SK-N-SH treated with all-trans-retinoic acid at 6 μM for 48 hours (cell line): ENCODE data around the gene ZKSCAN5.

Experiments
- BACH2 ChIP-seq: fragments of 250-450 bp; sonication (Bioruptor Pico); IDR thresholded peaks from 2 replicates; pipeline ENCODE4 v1.9.0; 2021; ENCODE audit warnings: mild to moderate bottlenecking, borderline replicate concordance
- CSRNP3 ChIP-seq: fragments of 250-450 bp; sonication (Bioruptor Pico); IDR thresholded peaks from 2 replicates; pipeline ENCODE4 v1.5.1; 2021; ENCODE audit warnings: mild to moderate bottlenecking, moderate library complexity
- GLIS3 ChIP-seq: fragments of 250-450 bp; sonication (Bioruptor Pico); IDR thresholded peaks from 2 replicates; pipeline ENCODE4 v1.5.0; 2020; ENCODE audit warnings: mild to moderate bottlenecking, moderate library complexity
- ISL1 ChIP-seq: fragments of 250-450 bp; sonication (Bioruptor Pico); IDR thresholded peaks from 2 replicates; pipeline ENCODE4 v2.1.2; 2022; ENCODE audit warnings: mild to moderate bottlenecking, moderate library complexity
- TCF4 ChIP-seq: fragments of 250-450 bp; sonication (Bioruptor Pico); IDR thresholded peaks from 2 replicates; pipeline ENCODE4 v1.8.0; 2021; ENCODE audit warnings: mild to moderate bottlenecking, moderate library complexity, borderline replicate concordance
- ZNF8 ChIP-seq: fragments of 450-650 bp; formaldehyde crosslinking; IDR thresholded peaks from 2 replicates; pipeline ENCODE4 v1.5.0; 2020; ENCODE audit warnings: mild to moderate bottlenecking, moderate library complexity
- TF ChIP-seq, protein P1 (sequence below): fragments of 250-450 bp; sonication (Bioruptor Pico); IDR thresholded peaks from 2 replicates; pipeline ENCODE4 v1.8.0; 2021; ENCODE audit warnings: low read depth, mild to moderate bottlenecking, moderate library complexity, borderline replicate concordance

DNA sequence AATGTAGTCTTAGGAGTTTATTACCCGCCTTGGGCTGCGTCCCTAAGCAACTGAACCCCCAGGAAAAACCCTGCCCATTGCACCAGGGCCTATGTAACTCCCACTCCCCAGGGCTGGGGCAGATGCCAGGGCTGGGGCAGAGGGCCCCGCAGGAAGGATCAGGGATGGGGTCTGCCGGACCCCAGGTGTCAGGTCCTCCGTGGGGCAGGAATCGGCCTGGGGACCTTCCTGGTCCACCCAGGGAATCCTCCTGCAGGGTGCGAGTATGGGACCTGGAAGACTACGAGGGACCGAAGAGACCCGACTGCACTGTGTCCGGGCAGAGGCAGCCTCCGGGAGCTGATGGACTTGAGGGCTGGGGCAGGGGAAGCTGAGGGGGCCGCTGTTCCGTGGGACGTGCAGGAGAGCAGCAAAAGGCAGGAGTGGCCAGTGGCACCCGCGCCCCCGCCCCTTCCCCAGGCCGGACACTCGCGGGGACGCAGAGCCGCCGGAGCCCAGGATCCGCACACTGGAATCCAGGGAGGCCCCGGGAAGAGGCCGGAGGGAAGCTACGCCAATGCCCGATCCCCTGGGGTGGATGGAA, 36.0 kb upstream of the ZKSCAN5 start:
- TF ChIP-seq TCF4 (CRISPR knock-in tag): no peak
- TF ChIP-seq GLIS3: no peak
- no peak for TF ChIP-seq ISL1 (CRISPR knock-in tag)
- no peak for TF ChIP-seq BACH2
- no peak for TF ChIP-seq CSRNP3 (CRISPR knock-in tag)
- no peak for TF ChIP-seq ZNF8
- TF ChIP-seq, protein P1, sequence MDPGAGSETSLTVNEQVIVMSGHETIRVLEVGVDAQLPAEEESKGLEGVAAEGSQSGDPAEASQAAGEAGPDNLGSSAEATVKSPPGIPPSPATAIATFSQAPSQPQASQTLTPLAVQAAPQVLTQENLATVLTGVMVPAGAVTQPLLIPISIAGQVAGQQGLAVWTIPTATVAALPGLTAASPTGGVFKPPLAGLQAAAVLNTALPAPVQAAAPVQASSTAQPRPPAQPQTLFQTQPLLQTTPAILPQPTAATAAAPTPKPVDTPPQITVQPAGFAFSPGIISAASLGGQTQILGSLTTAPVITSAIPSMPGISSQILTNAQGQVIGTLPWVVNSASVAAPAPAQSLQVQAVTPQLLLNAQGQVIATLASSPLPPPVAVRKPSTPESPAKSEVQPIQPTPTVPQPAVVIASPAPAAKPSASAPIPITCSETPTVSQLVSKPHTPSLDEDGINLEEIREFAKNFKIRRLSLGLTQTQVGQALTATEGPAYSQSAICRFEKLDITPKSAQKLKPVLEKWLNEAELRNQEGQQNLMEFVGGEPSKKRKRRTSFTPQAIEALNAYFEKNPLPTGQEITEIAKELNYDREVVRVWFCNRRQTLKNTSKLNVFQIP (CRISPR knock-in tag): no peak
